Stimulated activated CD8-positive, alpha-beta memory T cell treated with anti-CD3 and anti-CD28 coated beads, Interleukin-7, amount 100 ng/mL, for 24 hours (primary cell): ENCODE data around the gene CBFA2T3.

ENCODE experiments used
- DNase-seq: peaks from one replicate; pipeline ENCODE4 v3.0.0-alpha.2; 2020; ENCODE audit warnings: low read depth

The CBFA2T3 gene

GRCh38 chr16:88995746-88996535, 18.9 kb upstream of the CBFA2T3 start:
- DNase-seq: no peak

DNA sequence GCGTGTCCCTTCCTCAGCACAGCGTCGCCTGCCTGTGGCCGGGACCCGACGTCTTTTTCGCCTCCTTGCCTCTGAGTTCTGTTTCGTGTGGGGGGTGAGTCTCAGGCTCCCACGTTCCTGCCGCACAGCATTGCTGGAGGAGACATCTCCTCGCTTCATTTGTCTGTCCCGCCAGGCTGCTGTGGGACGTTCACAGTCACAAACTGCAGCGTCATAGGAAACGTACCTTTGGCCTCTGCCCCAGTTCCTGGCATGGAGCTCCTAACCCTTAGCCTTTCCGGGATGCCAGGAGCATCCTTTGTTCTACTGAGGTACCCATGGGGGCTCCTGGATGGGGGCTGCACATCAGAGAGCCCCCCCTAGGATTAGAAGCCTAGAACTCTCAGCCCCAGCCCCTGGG, 18.2 kb upstream of the CBFA2T3 start:
- DNase-seq: no peak

DNA sequence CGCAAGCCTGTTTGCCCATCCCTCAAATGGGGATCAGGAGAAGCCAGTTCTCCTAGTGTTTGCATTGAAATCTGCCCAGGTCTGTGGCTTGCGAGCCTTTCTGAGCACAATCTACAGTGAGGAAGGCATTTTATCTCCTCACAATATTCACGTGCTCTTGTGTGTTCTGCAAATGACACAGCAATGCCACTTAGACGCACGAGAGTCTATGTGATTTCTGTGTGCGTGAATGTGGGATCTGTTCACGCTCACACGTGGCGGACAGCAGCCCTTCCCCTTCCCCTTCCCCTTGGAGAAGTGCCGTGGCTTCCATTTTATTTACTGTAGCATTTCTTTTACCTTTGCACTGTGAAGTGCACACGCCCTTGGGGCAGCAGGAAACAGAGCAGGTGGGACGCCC, 17.7 kb upstream of the CBFA2T3 start:
- DNase-seq: no peak

- no peak for DNase-seq
Measured at GRCh38 chr16:88993946-88994600, 17.1 kb upstream of the CBFA2T3 start.

DNA sequence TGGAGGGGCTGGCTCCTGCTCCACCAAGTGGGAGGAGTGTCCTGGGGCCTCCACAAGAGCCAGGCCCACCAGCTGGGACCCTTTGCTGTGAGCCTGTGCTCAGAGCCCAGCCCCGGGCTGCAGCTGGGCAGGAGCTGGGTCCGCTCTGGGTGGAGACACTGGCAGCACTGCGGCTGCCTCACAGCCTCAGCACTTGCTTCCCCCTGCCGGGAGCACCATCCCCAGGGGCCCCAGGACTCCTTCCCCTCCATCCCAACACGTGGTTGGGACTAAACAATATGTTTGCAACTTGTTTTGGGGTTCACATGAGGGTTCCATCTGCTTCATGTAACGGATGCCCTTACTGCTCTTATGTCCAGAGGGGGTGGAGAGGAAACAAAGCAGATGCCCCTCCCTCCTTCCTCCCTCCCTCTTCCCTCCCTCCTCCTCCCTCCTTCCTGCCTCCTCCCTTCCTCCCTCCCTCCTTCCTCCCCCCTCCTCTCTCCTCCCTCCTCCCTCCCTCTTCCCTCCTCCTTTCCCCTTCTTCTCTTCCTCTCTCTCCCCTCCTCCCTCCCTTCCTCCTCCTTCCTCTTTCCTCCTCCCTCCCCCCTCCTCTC, 16.3 kb upstream of the CBFA2T3 start:
- no peak for DNase-seq

- no peak for DNase-seq
Measured at GRCh38 chr16:88992351-88993165, 15.6 kb upstream of the CBFA2T3 start.

GRCh38 chr16:88991813-88992350, 14.9 kb upstream of the CBFA2T3 start:
- no peak for DNase-seq

- DNase-seq: no peak
Measured at GRCh38 chr16:88989852-88990547, 13.0 kb upstream of the CBFA2T3 start.

DNA sequence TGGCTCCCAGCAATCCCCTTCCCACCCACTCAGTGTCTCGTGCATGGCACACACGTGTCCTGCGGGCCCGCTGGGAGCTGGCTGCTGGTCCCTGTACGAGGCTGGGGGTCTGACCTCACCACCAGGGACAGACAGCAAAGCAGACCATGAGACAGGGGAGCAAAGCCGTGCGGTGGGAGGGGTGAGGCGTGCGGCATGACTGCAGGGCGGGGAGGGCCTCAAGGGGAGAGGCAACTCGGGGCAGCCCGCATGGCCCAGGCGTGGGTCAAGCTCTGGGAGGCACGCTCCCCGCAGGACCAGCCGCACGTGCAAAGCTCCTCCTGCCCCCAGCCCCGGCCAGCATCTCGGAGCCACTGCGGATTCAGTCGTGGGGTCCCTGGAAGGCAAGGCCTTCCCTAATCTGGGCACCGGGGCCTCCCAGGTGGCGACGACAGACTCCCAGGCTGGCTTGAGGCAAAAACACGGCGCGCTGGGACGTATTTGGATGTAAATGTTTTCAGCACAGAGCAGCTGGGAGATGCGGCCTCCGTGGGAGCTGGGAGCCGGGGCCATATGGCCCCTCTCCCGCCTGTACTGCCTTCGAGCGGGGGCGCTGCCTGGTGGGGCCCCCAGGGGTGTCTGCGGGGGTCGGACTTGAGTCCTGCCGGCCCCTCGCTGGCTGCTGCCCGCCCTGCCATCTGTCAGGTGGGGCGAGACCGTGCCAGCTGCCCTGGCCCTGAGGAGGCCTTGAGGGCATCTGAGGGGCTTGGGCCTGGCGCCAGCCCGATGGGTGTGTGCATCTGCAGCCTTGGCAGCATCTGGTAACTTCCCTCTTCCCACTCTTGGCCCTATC, 12.2 kb upstream of the CBFA2T3 start:
- DNase-seq: no peak

GRCh38 chr16:88985521-88985920, 8.5 kb upstream of the CBFA2T3 start:
- no peak for DNase-seq

DNA sequence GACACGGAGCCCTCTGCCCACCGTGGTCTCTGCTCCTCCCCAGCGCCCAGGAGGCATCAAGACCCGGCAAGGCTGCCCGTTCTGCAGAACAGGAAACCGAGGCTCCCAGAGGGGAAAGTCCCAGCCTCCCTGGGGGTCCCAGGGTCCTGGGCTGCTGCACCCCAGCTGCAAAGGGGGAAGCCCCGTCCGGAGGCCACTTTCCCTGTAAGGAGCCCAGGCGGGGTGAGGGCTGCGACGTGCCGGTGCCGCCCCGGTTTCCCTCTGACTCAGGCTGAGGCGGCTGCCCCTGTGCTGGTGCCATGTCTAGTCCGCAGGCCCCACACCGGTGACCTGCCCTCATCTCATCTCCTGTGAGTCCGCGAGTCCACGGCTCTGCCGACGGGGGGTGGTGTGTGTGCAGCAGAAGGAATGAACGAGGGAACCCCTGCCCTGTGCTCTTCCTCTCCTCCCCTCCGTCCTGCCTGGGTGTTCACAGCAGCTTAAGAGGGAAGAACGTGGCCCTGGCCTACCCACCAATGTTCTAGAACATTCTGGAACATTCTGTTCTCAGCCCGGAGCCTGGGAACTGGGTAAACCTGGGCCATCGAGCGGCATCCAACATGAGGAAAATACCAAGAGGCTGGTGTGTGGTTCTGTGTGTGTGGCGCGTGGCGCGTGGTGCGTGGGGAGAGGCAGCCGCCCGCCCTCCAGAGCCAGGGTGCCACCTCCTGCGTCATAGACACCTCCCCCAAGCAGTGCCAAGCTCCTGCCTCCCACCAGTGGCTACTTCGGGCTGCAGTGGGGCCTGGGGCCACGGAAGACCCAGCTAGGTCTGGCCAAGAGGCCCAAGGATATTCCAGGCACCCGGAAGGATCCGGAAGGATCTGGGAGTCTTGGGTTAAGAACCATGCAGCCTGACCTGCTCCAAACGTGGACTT, 7.0 kb upstream of the CBFA2T3 start:
- no peak for DNase-seq

- DNase-seq: no peak
Measured at GRCh38 chr16:88983165-88983564, 6.2 kb upstream of the CBFA2T3 start.

DNA sequence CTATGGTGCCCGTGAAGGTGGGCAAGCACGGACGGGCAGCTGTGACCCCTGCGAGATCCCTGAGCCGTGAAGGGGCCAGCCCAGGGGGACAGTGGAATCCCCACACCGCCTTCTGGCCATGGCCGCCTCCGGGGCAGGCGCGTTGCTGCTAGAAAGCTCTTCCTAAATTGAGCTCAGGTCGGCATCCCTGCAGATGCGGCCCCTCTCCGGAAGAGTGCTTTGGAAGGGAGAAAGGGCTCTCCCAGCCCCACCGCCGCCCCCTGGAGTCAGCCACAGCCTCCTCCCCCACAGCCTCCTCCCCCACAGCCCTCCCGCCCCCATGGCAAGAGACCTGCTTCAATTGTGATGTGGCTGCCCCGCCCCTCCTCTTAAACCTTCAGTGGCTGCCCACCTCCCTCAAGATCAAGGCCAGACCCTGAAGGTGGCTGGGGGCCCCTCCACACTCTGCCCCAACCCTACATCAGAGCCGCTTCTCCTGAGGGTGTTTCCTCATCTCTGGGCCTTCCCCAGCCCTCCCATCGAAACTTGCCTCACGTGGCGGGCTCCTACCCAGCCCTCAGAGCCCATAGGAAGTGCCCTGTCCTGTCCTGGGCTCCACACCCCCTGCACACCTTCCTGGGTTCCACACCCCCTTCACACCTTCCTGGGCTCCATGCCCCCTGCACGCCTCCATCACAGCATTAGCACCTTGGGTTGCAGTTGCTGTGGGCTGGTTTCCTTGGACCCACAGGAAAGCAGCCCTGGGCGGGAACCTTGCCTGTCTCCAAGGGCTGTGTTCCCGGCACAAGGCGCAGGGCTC, 5.5 kb upstream of the CBFA2T3 start:
- no peak for DNase-seq

- DNase-seq: no peak
Measured at GRCh38 chr16:88979353-88980015, 2.5 kb upstream of the CBFA2T3 start.

DNA sequence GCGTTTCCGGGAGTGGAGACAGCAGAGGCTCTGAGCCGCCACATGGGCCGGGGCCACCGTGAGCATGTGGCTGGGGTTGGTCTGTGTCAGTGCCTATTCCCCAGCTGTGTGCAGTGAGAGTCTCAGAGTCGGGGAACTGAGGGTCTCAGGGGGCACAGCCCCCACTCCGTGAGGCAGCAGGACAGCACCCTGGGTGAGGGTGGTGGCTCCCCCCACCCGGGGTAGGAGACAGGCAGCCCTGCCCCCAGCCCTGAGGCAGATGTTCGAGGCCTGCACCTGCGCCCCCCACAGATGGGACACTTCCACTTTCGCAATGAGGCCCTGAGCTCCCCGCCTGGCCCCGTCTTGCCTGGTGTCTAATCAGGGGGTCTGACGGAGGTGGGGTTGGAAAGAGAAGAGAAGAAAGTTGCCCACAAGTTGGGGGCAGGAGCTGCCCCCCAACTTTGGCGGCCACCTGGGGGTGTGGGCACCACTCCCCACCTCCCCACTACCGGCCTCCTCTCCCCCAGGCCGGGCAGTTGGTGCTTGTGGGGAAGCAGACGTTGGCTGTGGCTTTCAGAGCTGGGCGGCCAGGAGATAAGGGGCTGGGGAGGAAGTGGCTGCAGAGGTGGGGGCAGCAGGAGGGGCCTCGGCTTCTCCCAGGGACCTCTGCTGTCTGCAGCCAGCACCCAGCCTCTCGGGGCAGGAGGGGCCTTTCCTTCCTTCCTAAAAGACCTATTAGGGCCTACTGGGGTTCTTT, 1.8 kb upstream of the CBFA2T3 start:
- no peak for DNase-seq

GRCh38 chr16:88977812-88978607, 1.0 kb upstream of the CBFA2T3 start:
- DNase-seq: no peak
